ENCODE data around the gene ABCA7.

DNA sequence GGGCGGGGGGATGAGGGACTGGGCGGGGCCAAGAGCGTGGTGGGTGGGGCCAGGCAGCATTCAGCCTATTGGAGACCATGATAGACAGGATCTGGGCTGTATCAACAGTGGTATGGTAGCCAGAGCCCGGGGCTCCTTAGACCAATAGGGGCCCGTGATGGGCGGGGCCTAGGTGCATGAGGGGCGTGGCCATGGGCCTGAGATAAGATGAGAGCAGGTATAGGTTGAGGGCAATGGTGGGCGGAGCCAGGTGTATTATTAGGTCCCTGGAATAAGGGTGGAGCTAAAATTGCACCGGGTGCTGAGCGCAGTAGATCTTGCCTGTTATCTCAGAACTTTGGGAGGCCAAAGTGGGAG is 5.3 kb downstream of the ABCA7 start:
- TF ChIP-seq, protein P1, sequence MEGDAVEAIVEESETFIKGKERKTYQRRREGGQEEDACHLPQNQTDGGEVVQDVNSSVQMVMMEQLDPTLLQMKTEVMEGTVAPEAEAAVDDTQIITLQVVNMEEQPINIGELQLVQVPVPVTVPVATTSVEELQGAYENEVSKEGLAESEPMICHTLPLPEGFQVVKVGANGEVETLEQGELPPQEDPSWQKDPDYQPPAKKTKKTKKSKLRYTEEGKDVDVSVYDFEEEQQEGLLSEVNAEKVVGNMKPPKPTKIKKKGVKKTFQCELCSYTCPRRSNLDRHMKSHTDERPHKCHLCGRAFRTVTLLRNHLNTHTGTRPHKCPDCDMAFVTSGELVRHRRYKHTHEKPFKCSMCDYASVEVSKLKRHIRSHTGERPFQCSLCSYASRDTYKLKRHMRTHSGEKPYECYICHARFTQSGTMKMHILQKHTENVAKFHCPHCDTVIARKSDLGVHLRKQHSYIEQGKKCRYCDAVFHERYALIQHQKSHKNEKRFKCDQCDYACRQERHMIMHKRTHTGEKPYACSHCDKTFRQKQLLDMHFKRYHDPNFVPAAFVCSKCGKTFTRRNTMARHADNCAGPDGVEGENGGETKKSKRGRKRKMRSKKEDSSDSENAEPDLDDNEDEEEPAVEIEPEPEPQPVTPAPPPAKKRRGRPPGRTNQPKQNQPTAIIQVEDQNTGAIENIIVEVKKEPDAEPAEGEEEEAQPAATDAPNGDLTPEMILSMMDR (IDR thresholded peaks at IDR 0.05), result no peak
- TF ChIP-seq POLR2A (IDR thresholded peaks at IDR 0.05), result no peak

Data from adrenal gland (tissue), 5 donors.